GM12875 (cell line): ENCODE data around the gene IL23R.
A peak's percentile ranks its signal among the peaks of the same experiment; 100 is the strongest.

Experiments
- H3K4me3 ChIP-seq: one replicate; pipeline ENCODE4 v1.5.1; 2011; ENCODE audit warnings: low read depth, low read length, control low read depth
- TF ChIP-seq, protein P1 (sequence below): IDR thresholded peaks from 2 replicates; pipeline ENCODE4 v1.5.1; 2011; ENCODE audit warnings: low read depth, mild to moderate bottlenecking, control low read depth, inconsistent platforms, low read length, moderate library complexity, borderline replicate concordance; ENCODE audit not compliant: insufficient read depth

The IL23R gene

DNA sequence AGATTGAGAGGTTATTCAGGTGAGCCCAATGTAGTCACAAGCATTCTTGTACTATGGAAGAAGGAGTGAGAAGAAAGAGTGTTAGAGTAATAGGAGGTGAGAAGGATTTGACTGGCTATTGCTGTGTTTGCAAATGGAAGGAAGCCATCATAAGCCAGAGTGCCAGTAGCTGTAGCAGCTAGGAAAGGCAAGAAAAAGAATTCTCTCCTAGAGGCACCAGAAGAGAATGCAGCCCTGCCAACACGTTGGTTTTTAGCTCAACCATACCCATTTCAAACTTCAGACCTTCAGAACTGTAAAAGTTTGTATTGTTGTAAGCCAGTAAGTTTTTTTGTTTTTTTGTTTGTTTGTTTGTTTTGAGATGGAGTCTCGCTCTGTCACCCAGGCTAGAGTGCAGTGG lies 132.5 kb downstream of the IL23R start:
- TF ChIP-seq, protein P1, sequence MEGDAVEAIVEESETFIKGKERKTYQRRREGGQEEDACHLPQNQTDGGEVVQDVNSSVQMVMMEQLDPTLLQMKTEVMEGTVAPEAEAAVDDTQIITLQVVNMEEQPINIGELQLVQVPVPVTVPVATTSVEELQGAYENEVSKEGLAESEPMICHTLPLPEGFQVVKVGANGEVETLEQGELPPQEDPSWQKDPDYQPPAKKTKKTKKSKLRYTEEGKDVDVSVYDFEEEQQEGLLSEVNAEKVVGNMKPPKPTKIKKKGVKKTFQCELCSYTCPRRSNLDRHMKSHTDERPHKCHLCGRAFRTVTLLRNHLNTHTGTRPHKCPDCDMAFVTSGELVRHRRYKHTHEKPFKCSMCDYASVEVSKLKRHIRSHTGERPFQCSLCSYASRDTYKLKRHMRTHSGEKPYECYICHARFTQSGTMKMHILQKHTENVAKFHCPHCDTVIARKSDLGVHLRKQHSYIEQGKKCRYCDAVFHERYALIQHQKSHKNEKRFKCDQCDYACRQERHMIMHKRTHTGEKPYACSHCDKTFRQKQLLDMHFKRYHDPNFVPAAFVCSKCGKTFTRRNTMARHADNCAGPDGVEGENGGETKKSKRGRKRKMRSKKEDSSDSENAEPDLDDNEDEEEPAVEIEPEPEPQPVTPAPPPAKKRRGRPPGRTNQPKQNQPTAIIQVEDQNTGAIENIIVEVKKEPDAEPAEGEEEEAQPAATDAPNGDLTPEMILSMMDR: no peak
- H3K4me3 ChIP-seq: no peak overlapping the region

DNA sequence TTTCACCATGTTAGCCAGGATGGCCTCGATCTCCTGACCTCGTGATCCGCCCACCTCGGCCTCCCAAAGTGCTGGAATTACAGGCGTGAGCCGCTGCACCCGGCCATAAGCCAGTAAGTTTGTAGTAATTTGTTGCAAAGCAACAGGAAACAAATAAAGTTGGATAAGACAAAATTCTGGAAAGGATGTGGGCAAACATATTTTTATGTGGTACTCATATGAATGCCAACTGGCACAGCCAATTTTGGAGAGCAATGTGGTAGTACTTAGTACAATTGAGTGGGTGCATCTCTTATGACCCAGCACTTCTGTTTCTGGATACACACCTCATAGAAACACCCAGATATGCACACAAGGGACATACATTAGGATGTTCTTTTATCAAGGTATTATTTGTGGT lies 133.0 kb downstream of the IL23R start:
- TF ChIP-seq, protein P1: no peak
- no peak overlapping the region for H3K4me3 ChIP-seq

DNA sequence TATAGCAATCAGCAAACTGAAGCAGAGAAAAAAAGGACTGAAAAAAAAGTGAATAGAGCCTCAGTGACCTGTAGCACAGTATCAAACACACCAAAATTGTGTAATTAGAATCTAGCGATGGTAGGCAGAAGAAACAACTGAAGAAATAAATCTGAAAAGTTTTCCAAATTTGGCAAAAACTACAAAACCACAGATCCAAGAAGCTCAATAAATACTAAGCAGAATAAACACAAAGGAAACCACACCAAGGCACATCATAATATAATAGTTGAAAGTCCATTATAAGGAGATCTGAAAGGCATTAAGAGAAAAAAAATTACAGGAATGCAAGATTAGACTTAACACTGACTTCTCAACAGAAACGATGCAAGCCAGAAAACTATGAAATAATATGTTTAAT lies 134.3 kb downstream of the IL23R start:
- TF ChIP-seq, protein P1: no peak
- no peak overlapping the region for H3K4me3 ChIP-seq

DNA sequence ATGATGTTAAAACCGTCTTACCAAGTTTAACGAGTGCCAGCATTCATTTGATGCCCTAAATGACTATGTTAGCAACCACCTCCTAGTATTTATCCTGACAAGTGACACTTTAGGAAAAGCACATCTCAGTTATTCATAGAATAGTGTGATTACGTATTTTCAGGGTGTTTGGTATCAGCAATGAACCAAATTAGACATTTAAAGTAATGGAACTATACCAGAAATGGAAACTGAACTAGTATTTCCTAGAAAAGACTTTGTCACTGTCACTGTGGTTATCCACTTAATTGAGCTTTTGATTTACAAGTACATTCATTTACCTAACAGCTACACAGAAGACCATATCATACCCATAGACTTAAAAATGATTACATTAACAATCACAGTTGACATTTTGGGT lies 137.8 kb downstream of the IL23R start:
- TF ChIP-seq, protein P1: no peak
- H3K4me3 ChIP-seq: no peak overlapping the region

DNA sequence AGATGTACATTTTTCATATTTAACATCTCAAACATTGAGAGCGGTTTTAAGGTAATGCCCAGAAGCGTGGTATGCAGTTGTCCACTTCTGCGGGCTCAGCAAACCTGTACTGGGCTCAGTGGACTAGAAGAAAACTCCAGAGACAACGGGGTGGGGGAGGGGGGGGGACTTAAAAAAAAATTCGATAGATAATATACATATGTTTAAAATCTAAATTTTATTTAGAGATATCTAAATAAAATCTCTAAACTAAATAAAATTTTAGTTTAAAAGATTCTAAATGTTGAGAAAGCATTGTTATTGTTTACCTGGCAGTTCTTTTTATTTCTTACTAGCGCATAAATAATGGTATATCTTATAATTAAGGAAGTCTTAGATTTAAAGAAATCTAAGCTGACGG lies 140.3 kb downstream of the IL23R start:
- H3K4me3 ChIP-seq: no peak overlapping the region
- TF ChIP-seq, protein P1: no peak

DNA sequence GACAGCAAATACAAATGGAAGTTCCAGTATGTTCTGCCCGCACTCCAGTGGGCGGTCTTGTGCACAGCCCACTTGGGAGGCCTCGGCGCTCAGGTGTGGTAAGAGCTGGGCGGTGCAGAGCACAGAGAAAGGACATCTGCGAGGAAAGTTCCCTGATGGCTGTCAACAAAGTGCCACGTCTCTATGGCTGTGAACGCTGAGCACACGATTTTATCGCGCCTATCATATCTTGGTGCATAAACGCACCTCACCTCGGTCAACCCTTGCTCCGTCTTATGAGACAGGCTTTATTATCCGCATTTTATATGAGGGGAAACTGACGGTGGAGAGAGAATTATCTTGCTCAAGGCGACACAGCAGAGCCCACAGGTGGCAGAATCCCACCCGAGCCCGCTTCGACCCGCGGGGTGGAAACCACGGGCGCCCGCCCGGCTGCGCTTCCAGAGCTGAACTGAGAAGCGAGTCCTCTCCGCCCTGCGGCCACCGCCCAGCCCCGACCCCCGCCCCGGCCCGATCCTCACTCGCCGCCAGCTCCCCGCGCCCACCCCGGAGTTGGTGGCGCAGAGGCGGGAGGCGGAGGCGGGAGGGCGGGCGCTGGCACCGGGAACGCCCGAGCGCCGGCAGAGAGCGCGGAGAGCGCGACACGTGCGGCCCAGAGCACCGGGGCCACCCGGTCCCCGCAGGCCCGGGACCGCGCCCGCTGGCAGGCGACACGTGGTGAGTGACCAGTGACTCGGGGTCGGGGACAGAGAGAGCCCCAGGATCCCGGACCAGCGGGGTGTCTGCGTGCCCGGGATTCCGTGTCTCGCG lies 141.2 kb downstream of the IL23R start, which contains the start of gene IL12RB2:
IL12RB2 (plus strand) TSS at position 623 of the 810 bp plus-strand sequence. CDS start 12,496 bp downstream, outside the sequence.
- peak within 1 kb of the TSS; percentile 21 for H3K4me3 ChIP-seq

DNA sequence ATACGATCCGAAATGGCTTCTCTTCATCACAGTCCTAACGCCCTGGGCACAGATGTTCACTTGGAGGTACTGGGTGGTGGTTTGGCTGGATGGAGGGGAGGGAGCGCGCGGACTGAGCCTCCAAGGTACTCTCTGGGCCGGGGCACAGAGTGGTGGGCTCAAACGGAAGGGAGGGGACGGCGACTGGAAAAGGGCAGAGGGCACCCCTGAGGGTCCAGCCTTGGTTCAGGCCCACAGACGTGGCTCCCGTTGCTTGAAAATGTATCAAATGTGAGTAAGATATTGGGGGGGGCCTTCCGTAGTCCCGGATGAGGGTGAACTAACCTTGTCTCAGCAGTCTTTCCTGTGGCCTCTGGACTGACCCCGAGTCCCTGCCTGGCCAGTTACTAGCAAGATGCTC lies 141.9 kb downstream of the IL23R start:
- H3K4me3 ChIP-seq: no peak overlapping the region
- TF ChIP-seq, protein P1: no peak

More for the DNA sequence above, 141.2 kb downstream of the IL23R start, which contains the start of gene IL12RB2:
- TF ChIP-seq, protein P1: no peak
